Measurements from ENCODE around the gene FBRS. TPM values are rescaled to one million over a fixed set of nuclear protein-coding genes. Genes with fewer than 3 reads are reported as not detected.

FBRS gene
- total RNA-seq, 1 donor from 2014 or later = 91.1 TPM

GRCh38 chr16:30703971-30704370 lies 45.7 kb downstream of the FBRS start:
- peaks cover 20% of the 10 kb centered on the region for H3K36me3 Mint-ChIP-seq (ENCODE audit: insufficient read depth)
- no peaks in the 10 kb centered on the region for H3K27me3 Mint-ChIP-seq
- no peak for DNase-seq (ENCODE audit: low spot score, unreplicated experiment)
- no peak for TF ChIP-seq CTCF (IDR thresholded peaks at IDR 0.05; ENCODE audit: unreplicated experiment)
- no peak overlapping the region for H3K4me3 Mint-ChIP-seq (ENCODE audit: low read depth)
- H3K4me1 Mint-ChIP-seq (ENCODE audit: low read depth) = peaks cover 11% of the 10 kb centered on the region
- no peaks in the 10 kb centered on the region for H3K9me3 Mint-ChIP-seq (ENCODE audit: low read depth)
- no peak overlapping the region for H3K27ac Mint-ChIP-seq

- peaks cover 29% of the 10 kb centered on the region for H3K36me3 Mint-ChIP-seq (ENCODE audit: insufficient read depth)
- H3K27ac Mint-ChIP-seq = no peak overlapping the region
- H3K4me1 Mint-ChIP-seq (ENCODE audit: low read depth) = no peaks in the 10 kb centered on the region
- no peak overlapping the region for H3K4me3 Mint-ChIP-seq (ENCODE audit: low read depth)
- H3K9me3 Mint-ChIP-seq (ENCODE audit: low read depth) = no peaks in the 10 kb centered on the region
- no peaks in the 10 kb centered on the region for H3K27me3 Mint-ChIP-seq
- no peak for TF ChIP-seq CTCF (IDR thresholded peaks at IDR 0.05; ENCODE audit: unreplicated experiment)
- no peak for DNase-seq (ENCODE audit: low spot score, unreplicated experiment)
These were observed 47.8 kb downstream of the FBRS start for GRCh38 chr16:30706046-30706445.

- Mint-ChIP-seq H3K9me3 (ENCODE audit: low read depth) (no peaks in the 10 kb centered on the region), H3K27ac (no peak overlapping the region), H3K27me3 (no peaks in the 10 kb centered on the region), H3K4me3 (ENCODE audit: low read depth) (no peak overlapping the region), H3K36me3 (ENCODE audit: insufficient read depth) (peaks cover 47% of the 10 kb centered on the region), H3K4me1 (ENCODE audit: low read depth) (no peaks in the 10 kb centered on the region)
- no peak for DNase-seq (ENCODE audit: low spot score, unreplicated experiment)
- TF ChIP-seq CTCF (IDR thresholded peaks at IDR 0.05; ENCODE audit: unreplicated experiment) = no peak
These were observed 52.7 kb downstream of the FBRS start for GRCh38 chr16:30710971-30711370.

- H3K4me3 Mint-ChIP-seq (ENCODE audit: low read depth) = no peak overlapping the region
- peaks cover 54% of the 10 kb centered on the region for H3K36me3 Mint-ChIP-seq (ENCODE audit: insufficient read depth)
- H3K4me1 Mint-ChIP-seq (ENCODE audit: low read depth) = no peaks in the 10 kb centered on the region
- no peak overlapping the region for H3K27ac Mint-ChIP-seq
- H3K27me3 Mint-ChIP-seq = no peaks in the 10 kb centered on the region
- H3K9me3 Mint-ChIP-seq (ENCODE audit: low read depth) = no peaks in the 10 kb centered on the region
- no peak for DNase-seq (ENCODE audit: low spot score, unreplicated experiment)
- TF ChIP-seq CTCF (IDR thresholded peaks at IDR 0.05; ENCODE audit: unreplicated experiment) = no peak
These were observed 53.5 kb downstream of the FBRS start for GRCh38 chr16:30711712-30712111.

- no peaks in the 10 kb centered on the region for H3K9me3 Mint-ChIP-seq (ENCODE audit: low read depth)
- no peaks in the 10 kb centered on the region for H3K4me1 Mint-ChIP-seq (ENCODE audit: low read depth)
- TF ChIP-seq CTCF (IDR thresholded peaks at IDR 0.05; ENCODE audit: unreplicated experiment) = no peak
- H3K27ac Mint-ChIP-seq = no peak overlapping the region
- no peak overlapping the region for H3K4me3 Mint-ChIP-seq (ENCODE audit: low read depth)
- no peaks in the 10 kb centered on the region for H3K27me3 Mint-ChIP-seq
- peaks cover 43% of the 10 kb centered on the region for H3K36me3 Mint-ChIP-seq (ENCODE audit: insufficient read depth)
- DNase-seq (ENCODE audit: low spot score, unreplicated experiment) = no peak
These were observed 57.7 kb downstream of the FBRS start for GRCh38 chr16:30715750-30716445.

Measured in progenitor cell of endocrine pancreas (in vitro differentiated cells).